Prostate gland (tissue), 2 donors: Measurements from ENCODE around the gene FAM168A.

Experiments
- POLR2A ChIP-seq: fragments of 450-650 bp; IDR thresholded peaks from one replicate; pipeline ENCODE4 v1.6.1; 2016; ENCODE audit warnings: antibody characterized with exemption, mild to moderate bottlenecking
- POLR2AphosphoS5 ChIP-seq: sonication (generic); formaldehyde crosslinking; IDR thresholded peaks from one replicate; pipeline ENCODE4 v1.6.1; 2017; ENCODE audit warnings: antibody characterized with exemption
- TF ChIP-seq, protein P1 (sequence below), 4 experiments: fragments of 200-600 bp in 2 of 4; fragments of 450-650 bp in 2 of 4; sonication (generic) in 2 of 4; IDR thresholded peaks; 1 replicate in 3 of 4; 2 replicates in 1 of 4; pipeline ENCODE4 v1.5.1; 2016 to 2019; ENCODE audit warnings: antibody characterized with exemption in 4 of 4, mild to moderate bottlenecking in 2 of 4, moderate library complexity in 2 of 4

GRCh38 chr11:73597336-73597955, 466 bp downstream of the FAM168A start:
- TF ChIP-seq, protein P1, sequence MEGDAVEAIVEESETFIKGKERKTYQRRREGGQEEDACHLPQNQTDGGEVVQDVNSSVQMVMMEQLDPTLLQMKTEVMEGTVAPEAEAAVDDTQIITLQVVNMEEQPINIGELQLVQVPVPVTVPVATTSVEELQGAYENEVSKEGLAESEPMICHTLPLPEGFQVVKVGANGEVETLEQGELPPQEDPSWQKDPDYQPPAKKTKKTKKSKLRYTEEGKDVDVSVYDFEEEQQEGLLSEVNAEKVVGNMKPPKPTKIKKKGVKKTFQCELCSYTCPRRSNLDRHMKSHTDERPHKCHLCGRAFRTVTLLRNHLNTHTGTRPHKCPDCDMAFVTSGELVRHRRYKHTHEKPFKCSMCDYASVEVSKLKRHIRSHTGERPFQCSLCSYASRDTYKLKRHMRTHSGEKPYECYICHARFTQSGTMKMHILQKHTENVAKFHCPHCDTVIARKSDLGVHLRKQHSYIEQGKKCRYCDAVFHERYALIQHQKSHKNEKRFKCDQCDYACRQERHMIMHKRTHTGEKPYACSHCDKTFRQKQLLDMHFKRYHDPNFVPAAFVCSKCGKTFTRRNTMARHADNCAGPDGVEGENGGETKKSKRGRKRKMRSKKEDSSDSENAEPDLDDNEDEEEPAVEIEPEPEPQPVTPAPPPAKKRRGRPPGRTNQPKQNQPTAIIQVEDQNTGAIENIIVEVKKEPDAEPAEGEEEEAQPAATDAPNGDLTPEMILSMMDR (IDR thresholded peaks at IDR 0.05): no peak
- TF ChIP-seq POLR2AphosphoS5 (no peak), POLR2A (no peak)
